Measurements from ENCODE around the gene PHF2.

PHF2 gene

DNA sequence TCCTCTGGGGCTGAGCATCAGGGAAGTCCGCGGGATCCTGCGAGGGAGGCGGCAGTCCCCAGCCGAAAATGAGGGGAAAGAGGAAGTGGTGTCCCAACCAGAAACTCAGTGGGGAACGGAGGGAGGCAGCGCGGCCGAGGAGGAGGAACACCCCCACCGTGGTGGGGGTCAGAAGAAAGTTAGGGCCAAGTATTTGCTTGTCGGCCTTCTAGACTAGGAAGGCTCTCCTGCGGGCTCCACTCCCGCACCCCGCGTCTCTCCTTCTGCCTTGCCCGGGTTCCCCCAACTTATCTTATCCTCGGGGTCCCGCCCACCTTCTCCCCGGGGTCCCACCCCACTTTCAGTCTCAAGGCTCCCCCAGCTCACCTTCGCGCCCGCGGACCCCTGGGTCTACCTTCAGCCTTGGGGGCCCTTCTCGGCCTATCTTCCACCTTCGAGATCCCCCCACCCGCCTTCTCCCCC, 557 bp upstream of the PHF2 start (continued):
- no peak for TF ChIP-seq ZNF248 (tag by site-specific recombination; IDR thresholded peaks at IDR 0.05)
- peak; percentile 72 for TF ChIP-seq GLIS2 (tag by site-specific recombination; IDR thresholded peaks at IDR 0.05)
- TF ChIP-seq EGR2 (tag by site-specific recombination; IDR thresholded peaks at IDR 0.05; ENCODE audit: low read depth) = 0 out of 2 replicates have a peak, but pooled peaks have one; percentile 6
- TF ChIP-seq, protein P1, sequence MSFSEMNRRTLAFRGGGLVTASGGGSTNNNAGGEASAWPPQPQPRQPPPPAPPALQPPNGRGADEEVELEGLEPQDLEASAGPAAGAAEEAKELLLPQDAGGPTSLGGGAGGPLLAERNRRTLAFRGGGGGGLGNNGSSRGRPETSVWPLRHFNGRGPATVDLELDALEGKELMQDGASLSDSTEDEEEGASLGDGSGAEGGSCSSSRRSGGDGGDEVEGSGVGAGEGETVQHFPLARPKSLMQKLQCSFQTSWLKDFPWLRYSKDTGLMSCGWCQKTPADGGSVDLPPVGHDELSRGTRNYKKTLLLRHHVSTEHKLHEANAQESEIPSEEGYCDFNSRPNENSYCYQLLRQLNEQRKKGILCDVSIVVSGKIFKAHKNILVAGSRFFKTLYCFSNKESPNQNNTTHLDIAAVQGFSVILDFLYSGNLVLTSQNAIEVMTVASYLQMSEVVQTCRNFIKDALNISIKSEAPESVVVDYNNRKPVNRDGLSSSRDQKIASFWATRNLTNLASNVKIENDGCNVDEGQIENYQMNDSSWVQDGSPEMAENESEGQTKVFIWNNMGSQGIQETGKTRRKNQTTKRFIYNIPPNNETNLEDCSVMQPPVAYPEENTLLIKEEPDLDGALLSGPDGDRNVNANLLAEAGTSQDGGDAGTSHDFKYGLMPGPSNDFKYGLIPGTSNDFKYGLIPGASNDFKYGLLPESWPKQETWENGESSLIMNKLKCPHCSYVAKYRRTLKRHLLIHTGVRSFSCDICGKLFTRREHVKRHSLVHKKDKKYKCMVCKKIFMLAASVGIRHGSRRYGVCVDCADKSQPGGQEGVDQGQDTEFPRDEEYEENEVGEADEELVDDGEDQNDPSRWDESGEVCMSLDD (tag by site-specific recombination; IDR thresholded peaks at IDR 0.05) = peak; percentile 31; the same call in 1 of the 2 replicates
- TF ChIP-seq ZNF391 (tag by site-specific recombination; IDR thresholded peaks at IDR 0.05; ENCODE audit: borderline replicate concordance, low read depth) = no peak
- TF ChIP-seq SP2 (tag by site-specific recombination; IDR thresholded peaks at IDR 0.05) = no peak
- peak; percentile 66; the same call in 1 of the 2 replicates for TF ChIP-seq ZBTB20 (tag by site-specific recombination; IDR thresholded peaks at IDR 0.05)
- peak; percentile 53; the same call in 1 of the 2 replicates for TF ChIP-seq ZNF335 (tag by site-specific recombination; conservative IDR thresholded peaks at IDR 0.05)
- TF ChIP-seq KLF9 (tag by site-specific recombination; IDR thresholded peaks at IDR 0.05; ENCODE audit: low read depth) = peak; percentile 55; the same call in 1 of the 2 replicates
- peak; percentile 65 for TF ChIP-seq PATZ1 (tag by site-specific recombination; IDR thresholded peaks at IDR 0.05)
- no peak for TF ChIP-seq ZNF600 (tag by site-specific recombination; IDR thresholded peaks at IDR 0.05)
- TF ChIP-seq GLIS1 (tag by site-specific recombination; IDR thresholded peaks at IDR 0.05) = peak; percentile 48
- TF ChIP-seq HOXA7 (CRISPR knock-in tag; IDR thresholded peaks at IDR 0.05; ENCODE audit: borderline replicate concordance) = no peak
- peak; percentile 56 for TF ChIP-seq PRDM10 (tag by site-specific recombination; IDR thresholded peaks at IDR 0.05)
- TF ChIP-seq ZEB2 (tag by site-specific recombination; IDR thresholded peaks at IDR 0.05) = no peak
- TF ChIP-seq SP3 (tag by site-specific recombination; IDR thresholded peaks at IDR 0.05) = no peak
- TF ChIP-seq, protein P2, sequence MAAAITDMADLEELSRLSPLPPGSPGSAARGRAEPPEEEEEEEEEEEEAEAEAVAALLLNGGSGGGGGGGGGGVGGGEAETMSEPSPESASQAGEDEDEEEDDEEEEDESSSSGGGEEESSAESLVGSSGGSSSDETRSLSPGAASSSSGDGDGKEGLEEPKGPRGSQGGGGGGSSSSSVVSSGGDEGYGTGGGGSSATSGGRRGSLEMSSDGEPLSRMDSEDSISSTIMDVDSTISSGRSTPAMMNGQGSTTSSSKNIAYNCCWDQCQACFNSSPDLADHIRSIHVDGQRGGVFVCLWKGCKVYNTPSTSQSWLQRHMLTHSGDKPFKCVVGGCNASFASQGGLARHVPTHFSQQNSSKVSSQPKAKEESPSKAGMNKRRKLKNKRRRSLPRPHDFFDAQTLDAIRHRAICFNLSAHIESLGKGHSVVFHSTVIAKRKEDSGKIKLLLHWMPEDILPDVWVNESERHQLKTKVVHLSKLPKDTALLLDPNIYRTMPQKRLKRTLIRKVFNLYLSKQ (tag by site-specific recombination; IDR thresholded peaks at IDR 0.05; ENCODE audit: borderline replicate concordance) = no peak
- peak; percentile 27 for TF ChIP-seq ZFHX2 (tag by site-specific recombination; conservative IDR thresholded peaks at IDR 0.05)
- TF ChIP-seq, protein P3, sequence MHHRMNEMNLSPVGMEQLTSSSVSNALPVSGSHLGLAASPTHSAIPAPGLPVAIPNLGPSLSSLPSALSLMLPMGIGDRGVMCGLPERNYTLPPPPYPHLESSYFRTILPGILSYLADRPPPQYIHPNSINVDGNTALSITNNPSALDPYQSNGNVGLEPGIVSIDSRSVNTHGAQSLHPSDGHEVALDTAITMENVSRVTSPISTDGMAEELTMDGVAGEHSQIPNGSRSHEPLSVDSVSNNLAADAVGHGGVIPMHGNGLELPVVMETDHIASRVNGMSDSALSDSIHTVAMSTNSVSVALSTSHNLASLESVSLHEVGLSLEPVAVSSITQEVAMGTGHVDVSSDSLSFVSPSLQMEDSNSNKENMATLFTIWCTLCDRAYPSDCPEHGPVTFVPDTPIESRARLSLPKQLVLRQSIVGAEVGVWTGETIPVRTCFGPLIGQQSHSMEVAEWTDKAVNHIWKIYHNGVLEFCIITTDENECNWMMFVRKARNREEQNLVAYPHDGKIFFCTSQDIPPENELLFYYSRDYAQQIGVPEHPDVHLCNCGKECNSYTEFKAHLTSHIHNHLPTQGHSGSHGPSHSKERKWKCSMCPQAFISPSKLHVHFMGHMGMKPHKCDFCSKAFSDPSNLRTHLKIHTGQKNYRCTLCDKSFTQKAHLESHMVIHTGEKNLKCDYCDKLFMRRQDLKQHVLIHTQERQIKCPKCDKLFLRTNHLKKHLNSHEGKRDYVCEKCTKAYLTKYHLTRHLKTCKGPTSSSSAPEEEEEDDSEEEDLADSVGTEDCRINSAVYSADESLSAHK (tag by site-specific recombination; IDR thresholded peaks at IDR 0.05) = peak; percentile 96
- TF ChIP-seq ZNF555 (tag by site-specific recombination; conservative IDR thresholded peaks at IDR 0.05) = no peak

All from HEK293 (cell line).